Measurements from ENCODE around the gene MCOLN2.

Gene MCOLN2

GRCh38 chr1:84972377-84972987 lies 24.4 kb downstream of the MCOLN2 start:
- CTCF ChIA-PET = interaction anchor here (0.9 to 2.3 kb wide), 4 partner anchors 15 to 282 kb away, joined by 5 to 14 read pairs (median 5); no protein-coding TSS in a partner anchor
- no peak overlapping the region for H3K4me3 ChIP-seq (ENCODE audit: low read depth, low read length)
- TF ChIP-seq CTCF (IDR thresholded peaks at IDR 0.05; ENCODE audit: insufficient read depth, low read length, missing control alignments) = no peak
- DNase-seq (ENCODE audit: low read depth, low spot score) = no peak
- POLR2A ChIA-PET = no interaction called here

- TF ChIP-seq CTCF (IDR thresholded peaks at IDR 0.05; ENCODE audit: insufficient read depth, low read length, missing control alignments) = no peak
- no peak for DNase-seq (ENCODE audit: low read depth, low spot score)
- POLR2A ChIA-PET = no interaction called here
- H3K4me3 ChIP-seq (ENCODE audit: low read depth, low read length) = no peak overlapping the region
- CTCF ChIA-PET = interaction anchor here (0.9 to 2.3 kb wide), 5 partner anchors 14 to 283 kb away, joined by 3 to 14 read pairs (median 5); no protein-coding TSS in a partner anchor
Observed at GRCh38 chr1:84971957-84972356, 25.0 kb downstream of the MCOLN2 start.

GRCh38 chr1:84969489-84970250 lies 27.2 kb downstream of the MCOLN2 start:
- CTCF ChIA-PET = no interaction called here
- no peak for DNase-seq (ENCODE audit: low read depth, low spot score)
- no peak overlapping the region for H3K4me3 ChIP-seq (ENCODE audit: low read depth, low read length)
- no peak for TF ChIP-seq CTCF (IDR thresholded peaks at IDR 0.05; ENCODE audit: insufficient read depth, low read length, missing control alignments)
- POLR2A ChIA-PET = interaction anchor here (0.6 kb wide), 1 partner anchor 17 kb away, joined by 3 read pairs; no protein-coding TSS in a partner anchor

- CTCF ChIA-PET = no interaction called here
- no peak for TF ChIP-seq CTCF (IDR thresholded peaks at IDR 0.05; ENCODE audit: insufficient read depth, low read length, missing control alignments)
- DNase-seq (ENCODE audit: low read depth, low spot score) = no peak
- POLR2A ChIA-PET = interaction anchor here (0.6 kb wide), 1 partner anchor 17 kb away, joined by 3 read pairs; no protein-coding TSS in a partner anchor
- no peak overlapping the region for H3K4me3 ChIP-seq (ENCODE audit: low read depth, low read length)
Observed at GRCh38 chr1:84968865-84969264, 28.0 kb downstream of the MCOLN2 start.

- DNase-seq (ENCODE audit: low read depth, low spot score) = no peak
- ChIA-PET CTCF (interaction anchor here (0.7 kb wide), 1 partner anchor 692 kb away, joined by 3 read pairs; no protein-coding TSS in a partner anchor), POLR2A (no interaction called here)
- no peak for TF ChIP-seq CTCF (IDR thresholded peaks at IDR 0.05; ENCODE audit: insufficient read depth, low read length, missing control alignments)
- H3K4me3 ChIP-seq (ENCODE audit: low read depth, low read length) = no peak overlapping the region
Observed at GRCh38 chr1:84968101-84968500, 28.8 kb downstream of the MCOLN2 start.

- POLR2A ChIA-PET = no interaction called here
Observed at GRCh38 chr1:84967666-84968065, 29.2 kb downstream of the MCOLN2 start.

More at GRCh38 chr1:84967666-84968065, 29.2 kb downstream of the MCOLN2 start:
- DNase-seq (ENCODE audit: low read depth, low spot score) = no peak
- CTCF ChIA-PET = interaction anchor here (0.7 to 1.3 kb wide), 2 partner anchors 23 to 692 kb away, joined by 3 to 4 read pairs; no protein-coding TSS in a partner anchor
- no peak for TF ChIP-seq CTCF (IDR thresholded peaks at IDR 0.05; ENCODE audit: insufficient read depth, low read length, missing control alignments)
- H3K4me3 ChIP-seq (ENCODE audit: low read depth, low read length) = no peak overlapping the region
